Fibroblast of villous mesenchyme (primary cell): ENCODE results near the gene SURF2. TPM values are rescaled to one million over a fixed set of nuclear protein-coding genes. Genes with fewer than 3 reads are reported as not detected.
"Not testable (repeated sequence)": the region's sequence is repeated elsewhere in the genome, so short reads cannot be mapped to it uniquely, and the experiment has no call there.

Experiments used
- DNase-seq: peaks from one replicate; pipeline ENCODE4 v3.0.0-alpha.2; 2010; ENCODE audit warnings: low read depth
- H3K4me3 ChIP-seq: 2 replicates; pipeline ENCODE4 v1.5.1; 2011; ENCODE audit warnings: low read depth, mild to moderate bottlenecking, low read length
- total RNA-seq: library from RNA; depleted of rRNA; stranded (reverse); fragments of >200 nt; gene quantifications from 2 replicates; pipeline ENCODE4 v1.2.3, GENCODE V29; 2012
- TF ChIP-seq, protein P1 (sequence below): IDR thresholded peaks from 2 replicates; pipeline ENCODE4 v1.5.1; 2012; ENCODE audit warnings: low read depth, mild to moderate bottlenecking, low read length; ENCODE audit not compliant: insufficient read depth

SURF2 gene
- total RNA-seq: 12.1 and 16.1 TPM in 2 replicates

DNA sequence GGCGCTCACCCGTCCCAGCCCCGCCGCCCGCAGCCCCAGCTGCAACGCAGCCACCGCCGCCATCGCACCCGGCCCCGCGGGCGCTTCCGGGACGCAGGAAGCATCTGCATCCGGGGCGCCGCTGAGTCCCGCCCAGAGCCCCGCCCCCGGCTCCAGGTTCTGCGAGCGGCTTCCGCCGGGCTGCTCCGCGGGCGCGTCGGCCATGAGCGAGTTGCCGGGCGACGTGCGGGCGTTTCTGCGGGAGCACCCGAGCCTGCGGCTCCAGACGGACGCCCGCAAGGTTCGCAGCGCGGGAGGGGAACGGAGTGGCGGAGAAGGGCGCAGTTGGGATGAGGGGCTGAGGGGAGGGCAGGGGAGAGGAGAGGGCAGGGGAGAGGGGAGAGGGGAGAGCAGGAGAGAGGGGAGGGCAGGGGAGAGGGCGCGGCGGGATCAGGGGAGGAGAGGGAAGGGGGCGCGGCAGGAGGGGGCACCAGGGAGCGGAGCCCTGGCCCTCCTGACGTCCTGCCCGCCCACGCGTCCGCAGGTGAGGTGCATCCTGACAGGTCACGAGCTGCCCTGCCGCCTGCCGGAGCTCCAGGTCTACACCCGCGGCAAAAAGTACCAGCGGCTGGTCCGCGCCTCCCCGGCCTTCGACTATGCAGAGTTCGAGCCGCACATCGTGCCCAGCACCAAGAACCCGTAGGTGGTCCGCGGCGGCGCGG, at the start of gene SURF2, which contains the start of gene SURF1:
Gene SURF2, plus strand, starts transcription at position 160 of the 701 bp plus-strand sequence. Its CDS starts 43 bp downstream, at position 203.
Gene SURF1, minus strand, starts transcription at position 97 of the 701 bp plus-strand sequence. Its CDS starts 34 bp downstream, at position 63.
- peak within 1 kb of the TSS; percentile 90 for H3K4me3 ChIP-seq
- TF ChIP-seq, protein P1, sequence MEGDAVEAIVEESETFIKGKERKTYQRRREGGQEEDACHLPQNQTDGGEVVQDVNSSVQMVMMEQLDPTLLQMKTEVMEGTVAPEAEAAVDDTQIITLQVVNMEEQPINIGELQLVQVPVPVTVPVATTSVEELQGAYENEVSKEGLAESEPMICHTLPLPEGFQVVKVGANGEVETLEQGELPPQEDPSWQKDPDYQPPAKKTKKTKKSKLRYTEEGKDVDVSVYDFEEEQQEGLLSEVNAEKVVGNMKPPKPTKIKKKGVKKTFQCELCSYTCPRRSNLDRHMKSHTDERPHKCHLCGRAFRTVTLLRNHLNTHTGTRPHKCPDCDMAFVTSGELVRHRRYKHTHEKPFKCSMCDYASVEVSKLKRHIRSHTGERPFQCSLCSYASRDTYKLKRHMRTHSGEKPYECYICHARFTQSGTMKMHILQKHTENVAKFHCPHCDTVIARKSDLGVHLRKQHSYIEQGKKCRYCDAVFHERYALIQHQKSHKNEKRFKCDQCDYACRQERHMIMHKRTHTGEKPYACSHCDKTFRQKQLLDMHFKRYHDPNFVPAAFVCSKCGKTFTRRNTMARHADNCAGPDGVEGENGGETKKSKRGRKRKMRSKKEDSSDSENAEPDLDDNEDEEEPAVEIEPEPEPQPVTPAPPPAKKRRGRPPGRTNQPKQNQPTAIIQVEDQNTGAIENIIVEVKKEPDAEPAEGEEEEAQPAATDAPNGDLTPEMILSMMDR: no peak
- DNase-seq: peak; percentile 79

DNA sequence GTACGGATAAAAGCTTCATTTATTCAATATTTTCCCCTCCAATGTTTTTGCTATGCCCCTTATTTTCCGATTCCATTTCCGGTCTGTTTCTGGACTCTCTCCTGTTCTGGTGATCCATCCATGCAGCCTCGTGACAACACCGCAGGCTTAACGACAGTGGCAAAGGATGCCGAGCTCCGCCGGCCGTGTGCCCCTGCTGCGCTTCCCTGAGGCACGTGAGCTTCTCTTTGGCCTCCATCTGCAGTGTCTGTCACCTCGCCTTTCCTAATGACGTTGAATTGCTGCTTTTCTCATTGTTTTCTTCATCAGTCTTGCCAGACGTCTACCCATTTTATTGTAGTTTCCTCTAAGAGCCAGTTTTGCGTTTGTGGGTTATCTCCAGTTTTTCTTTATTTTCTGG, 49.0 kb upstream of the SURF2 start:
- TF ChIP-seq, protein P1: no peak
- DNase-seq: no peak
- H3K4me3 ChIP-seq: no peak overlapping the region

DNA sequence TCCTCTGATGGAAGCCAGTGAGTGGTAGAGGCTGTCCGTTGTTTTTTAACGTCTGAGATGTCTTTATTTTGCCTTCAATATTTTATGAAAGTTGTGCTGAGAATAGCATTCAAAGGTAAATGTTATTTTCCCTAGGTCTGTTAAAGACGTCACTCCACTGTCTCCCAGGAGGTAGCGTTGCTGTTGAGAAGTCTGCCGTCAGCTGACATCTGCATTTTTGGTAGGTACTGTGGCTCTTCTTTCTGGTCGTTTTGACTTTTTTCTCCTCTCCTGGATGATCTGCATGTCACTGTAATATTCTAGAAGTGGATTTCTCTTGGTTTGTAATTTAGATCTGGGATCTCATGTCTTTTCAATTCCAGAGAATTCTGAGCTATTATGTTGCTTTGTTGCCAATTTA, 46.7 kb upstream of the SURF2 start:
- no peak overlapping the region for H3K4me3 ChIP-seq
- no peak for DNase-seq
- TF ChIP-seq, protein P1: no peak

DNA sequence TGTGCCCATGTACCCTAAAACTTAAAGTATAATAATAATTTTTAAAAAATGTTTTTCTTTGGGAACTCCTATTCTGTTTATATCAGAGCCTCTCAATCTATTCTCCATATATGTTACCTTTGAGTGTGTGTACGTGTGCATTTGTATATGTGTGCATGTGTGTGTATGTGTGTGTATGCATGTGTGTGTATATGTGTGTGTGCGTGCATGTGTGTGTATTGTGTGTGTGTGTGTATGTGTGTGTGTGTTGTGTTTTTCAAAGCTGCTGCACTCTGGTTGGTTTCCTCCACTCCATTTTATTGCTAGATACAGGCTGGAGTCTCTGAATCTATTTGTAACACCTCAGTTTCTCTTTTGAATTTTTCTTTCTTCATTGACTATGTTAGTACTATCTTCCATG, 40.4 kb upstream of the SURF2 start:
- TF ChIP-seq, protein P1: no peak
- no peak overlapping the region for H3K4me3 ChIP-seq
- DNase-seq: no peak

DNA sequence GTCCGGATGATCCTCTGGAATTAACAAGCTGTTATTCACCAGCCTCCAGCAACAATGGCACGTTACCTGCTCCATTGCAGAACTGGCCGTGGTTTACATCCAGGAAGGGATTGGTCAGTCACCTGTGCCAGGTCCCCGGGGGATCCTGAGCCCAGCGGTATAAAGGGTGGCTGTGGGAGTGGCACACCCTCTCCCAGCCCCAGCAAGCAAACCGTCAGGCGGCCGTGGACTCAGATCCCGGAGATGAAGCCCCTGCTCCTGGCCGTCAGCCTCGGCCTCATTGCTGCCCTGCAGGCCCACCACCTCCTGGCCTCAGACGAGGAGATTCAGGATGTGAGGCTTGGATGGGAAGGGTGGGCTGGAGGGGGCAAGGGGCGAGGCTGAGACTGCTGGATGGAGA, 38.8 kb upstream of the SURF2 start:
- not testable (repeated sequence) for DNase-seq

DNA sequence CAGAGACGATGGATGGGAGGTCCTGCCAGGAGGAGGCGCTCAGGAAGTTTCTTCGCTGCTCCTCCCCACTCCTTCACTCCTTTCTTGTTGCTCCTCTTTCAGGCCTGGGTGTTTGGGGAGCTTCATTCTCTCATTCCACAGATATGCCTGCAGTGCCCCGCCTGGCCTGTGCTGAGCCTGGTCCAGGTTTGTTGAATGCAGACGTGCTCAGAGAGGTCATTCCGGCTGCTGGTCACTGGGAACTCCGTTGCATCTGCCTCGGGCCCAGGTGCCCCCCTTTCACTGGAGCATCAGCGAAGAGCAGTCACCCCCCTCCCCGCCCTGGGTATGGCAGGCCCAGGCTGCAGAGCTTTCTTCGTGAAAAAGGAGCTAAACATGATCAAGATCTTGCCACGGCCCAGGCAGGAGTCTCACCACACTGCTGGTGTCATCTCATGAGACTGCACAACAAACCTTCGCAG, 35.9 kb upstream of the SURF2 start:
- no peak for DNase-seq
- TF ChIP-seq, protein P1: no peak
- no peak overlapping the region for H3K4me3 ChIP-seq

More for the DNA sequence above, 38.8 kb upstream of the SURF2 start:
- not testable (repeated sequence) for H3K4me3 ChIP-seq

DNA sequence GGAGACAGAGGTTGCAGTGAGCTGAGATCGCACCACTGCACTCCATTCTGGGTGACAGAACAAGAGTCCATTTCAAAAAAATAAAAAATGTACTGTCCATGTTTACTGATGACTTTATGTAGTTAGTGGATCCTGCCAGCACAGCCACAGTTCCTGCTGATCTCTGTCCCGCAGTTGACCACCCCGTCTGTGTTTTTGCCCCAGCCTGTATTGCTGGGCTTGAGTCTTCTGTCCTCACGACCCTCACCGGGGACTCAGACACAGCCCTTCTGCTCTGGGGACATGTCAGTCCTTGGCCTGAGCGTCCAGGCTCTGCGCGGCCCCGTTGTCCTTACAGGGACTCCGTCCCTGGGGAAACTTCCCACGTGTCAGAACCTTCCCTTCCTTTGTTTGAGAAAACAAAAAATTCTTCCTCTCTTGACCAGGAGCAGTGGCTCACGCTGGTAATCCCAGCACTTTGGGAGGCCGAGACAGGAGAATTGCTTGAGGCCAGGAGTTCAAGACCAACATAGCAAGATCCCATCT, 34.9 kb upstream of the SURF2 start:
- no peak overlapping the region for H3K4me3 ChIP-seq
- DNase-seq: no peak
- TF ChIP-seq, protein P1: no peak
